HepG2 (cell line): ENCODE results near the gene MYADML2. TPM values are rescaled to one million over a fixed set of nuclear protein-coding genes. Genes with fewer than 3 reads are reported as not detected.

Experiments used
- ADNP ChIP-seq: sonication (generic); formaldehyde crosslinking; IDR thresholded peaks from 2 replicates; pipeline ENCODE4 v1.4.0; 2020; ENCODE audit warnings: missing genetic modification reagents
- ATF4 ChIP-seq, 2 experiments: fragments of 450-650 bp in 1 of 2; sonication (generic) in 1 of 2; formaldehyde crosslinking; IDR thresholded peaks; 2 replicates each; pipeline versions ENCODE4 v1.5.0 to v1.8.0; 2020 to 2022; ENCODE audit warnings: mild to moderate bottlenecking in 1 of 2, missing genetic modification reagents in 1 of 2
- DBP ChIP-seq: sonication (generic); formaldehyde crosslinking; IDR thresholded peaks from 2 replicates; pipeline ENCODE4 v1.4.0; 2020; ENCODE audit warnings: missing genetic modification reagents; ENCODE audit errors: not compliant biosample characterization
- DMTF1 ChIP-seq: sonication (generic); formaldehyde crosslinking; IDR thresholded peaks from 2 replicates; pipeline ENCODE4 v1.4.0; 2020; ENCODE audit warnings: mild to moderate bottlenecking, missing genetic modification reagents
- HIC2 ChIP-seq: sonication (generic); formaldehyde crosslinking; IDR thresholded peaks from 2 replicates; pipeline ENCODE4 v1.9.0; 2022; ENCODE audit warnings: low read depth, missing genetic modification reagents
- HNRNPK ChIP-seq: fragments of 200-400 bp; formaldehyde crosslinking; IDR thresholded peaks from 2 replicates; pipeline ENCODE4 v1.6.1; 2018; ENCODE audit warnings: low read length, low read depth, moderate library complexity, mild to moderate bottlenecking; ENCODE audit not compliant: poor library complexity, severe bottlenecking
- IKZF5 ChIP-seq: IDR thresholded peaks from 2 replicates; pipeline ENCODE4 v1.6.1; 2018; ENCODE audit warnings: missing genetic modification reagents, mild to moderate bottlenecking, missing compliant biosample characterization
- KLF13 ChIP-seq: sonication (generic); formaldehyde crosslinking; IDR thresholded peaks from 2 replicates; pipeline ENCODE4 v1.4.0; 2020; ENCODE audit warnings: mild to moderate bottlenecking, missing genetic modification reagents
- MTA1 ChIP-seq: sonication (generic); formaldehyde crosslinking; IDR thresholded peaks from 2 replicates; pipeline ENCODE4 v1.4.0; 2020; ENCODE audit warnings: missing genetic modification reagents, mild to moderate bottlenecking, borderline replicate concordance
- MXD3 ChIP-seq: IDR thresholded peaks from 2 replicates; pipeline ENCODE4 v1.6.1; 2016; ENCODE audit warnings: mild to moderate bottlenecking, missing biosample characterization, missing genetic modification reagents
- RAD21 ChIP-seq: fragments of 450-650 bp; formaldehyde crosslinking; IDR thresholded peaks from 2 replicates; pipeline ENCODE4 v1.5.0; 2020; ENCODE audit warnings: mild to moderate bottlenecking
- TEAD3 ChIP-seq: optimal IDR thresholded peaks from 2 replicates; pipeline ENCODE3; 2016; ENCODE audit warnings: borderline replicate concordance
- XRCC5 ChIP-seq: fragments of 200-400 bp; formaldehyde crosslinking; optimal IDR thresholded peaks from 2 replicates; pipeline ENCODE3; 2017; ENCODE audit warnings: mild to moderate bottlenecking, low read length
- ZBTB20 ChIP-seq: sonication (generic); formaldehyde crosslinking; IDR thresholded peaks from 2 replicates; pipeline ENCODE4 v1.8.1; 2023; ENCODE audit warnings: missing genetic modification reagents, low read depth, mild to moderate bottlenecking, borderline replicate concordance
- ZFY ChIP-seq: sonication (generic); formaldehyde crosslinking; IDR thresholded peaks from 2 replicates; pipeline ENCODE4 v1.4.0; 2020; ENCODE audit warnings: missing genetic modification reagents
- ZNF180 ChIP-seq: sonication (generic); formaldehyde crosslinking; IDR thresholded peaks from 2 replicates; pipeline ENCODE4 v1.4.0; 2020; ENCODE audit warnings: low read depth, missing genetic modification reagents, borderline replicate concordance
- ZNF292 ChIP-seq: sonication (generic); formaldehyde crosslinking; IDR thresholded peaks from 2 replicates; pipeline ENCODE4 v1.8.1; 2022; ENCODE audit warnings: mild to moderate bottlenecking, low read depth, missing genetic modification reagents, borderline replicate concordance
- ZNF792 ChIP-seq: IDR thresholded peaks from 2 replicates; pipeline ENCODE4 v1.6.1; 2016
- ZNF83 ChIP-seq: sonication (generic); formaldehyde crosslinking; IDR thresholded peaks from 2 replicates; pipeline ENCODE4 v1.4.0; 2020; ENCODE audit warnings: missing genetic modification reagents, mild to moderate bottlenecking, borderline replicate concordance
- polyA plus RNA-seq, 8 experiments: library from polyadenylated mRNA; depleted of rRNA in 3 of 8; stranded (reverse) in 7 of 8; unstranded in 1 of 8; fragments of >200 nt; fragmentation: Illumina TruSeq in 4 of 8; extraction: Trizol in 4 of 8; gene quantifications; 2 replicates each; pipeline versions ENCODE4 v1.2.1 to v1.2.3, GENCODE V29; 2011 to 2016; ENCODE audit warnings: low read depth in 4 of 8, missing spikeins in 1 of 8, mixed read lengths in 1 of 8; ENCODE audit not compliant: insufficient read depth in 1 of 8
- total RNA-seq, 5 experiments: library from RNA; depleted of rRNA; stranded (reverse); fragments of >200 nt; fragmentation: Illumina TruSeq; extraction: Trizol; gene quantifications; 2 replicates each; pipeline ENCODE4 v1.2.3, GENCODE V29; 2016; ENCODE audit warnings: low read depth in 1 of 5

The MYADML2 gene
- total and polyA plus RNA-seq, 2 of the 13 experiments (the other 11 are each of a cell fraction or from before 2014, with no cell fraction given): not detected

- TF ChIP-seq DMTF1 (no peak), DBP (CRISPR knock-in tag) (peak; percentile 6), ZNF83 (CRISPR knock-in tag) (0 out of 2 replicates have a peak, but pooled peaks have one; percentile 21), XRCC5 (peak; percentile 91), KLF13 (peak; percentile 89; the same call in 1 of the 2 replicates), ZFY (CRISPR knock-in tag) (peak; percentile 50), ZNF792 (CRISPR knock-in tag) (no peak), ZBTB20 (CRISPR knock-in tag) (peak; percentile 68; the same call in 1 of the 2 replicates), RAD21 (CRISPR knock-in tag) (peak; percentile 90), HNRNPK (peak; percentile 66), MXD3 (CRISPR knock-in tag) (peak; percentile 31; the same call in 1 of the 2 replicates), TEAD3 (no peak), MTA1 (CRISPR knock-in tag) (0 out of 2 replicates have a peak, but pooled peaks have one; percentile 21), IKZF5 (CRISPR knock-in tag) (peak; percentile 17), ATF4 (CRISPR knock-in tag; IDR thresholded peaks at IDR 0.05) (no peak), ZNF292 (no peak), HIC2 (CRISPR knock-in tag) (peak; percentile 88; the same call in 1 of the 2 replicates), ZNF180 (CRISPR knock-in tag) (peak; percentile 90), ADNP (CRISPR knock-in tag) (no peak)
These were observed 48.6 kb upstream of the MYADML2 start (continued) for GRCh38 chr17:81995463-81996231.
